HepG2 (cell line): ENCODE data around the gene ZNF513. TPM values are rescaled to one million over a fixed set of nuclear protein-coding genes. Genes with fewer than 3 reads are reported as not detected.

Experiments used
- CREB3 ChIP-seq: sonication (generic); formaldehyde crosslinking; IDR thresholded peaks from 2 replicates; pipeline ENCODE4 v1.5.0; 2020; ENCODE audit warnings: missing genetic modification reagents
- ETS1 ChIP-seq: sonication (generic); formaldehyde crosslinking; IDR thresholded peaks from 2 replicates; pipeline ENCODE4 v1.4.0; 2020; ENCODE audit warnings: missing genetic modification reagents
- GATAD2A ChIP-seq: IDR thresholded peaks from 2 replicates; pipeline ENCODE4 v1.6.1; 2016
- MED8 ChIP-seq: sonication (generic); formaldehyde crosslinking; IDR thresholded peaks from 2 replicates; pipeline ENCODE4 v1.8.1; 2023; ENCODE audit warnings: mild to moderate bottlenecking, missing genetic modification reagents; ENCODE audit not compliant: insufficient replicate concordance
- MTF2 ChIP-seq: sonication (generic); formaldehyde crosslinking; IDR thresholded peaks from 2 replicates; pipeline ENCODE4 v1.5.0; 2020; ENCODE audit warnings: missing genetic modification reagents, borderline replicate concordance
- MYNN ChIP-seq: sonication (generic); formaldehyde crosslinking; IDR thresholded peaks from 2 replicates; pipeline ENCODE4 v1.4.0; 2020; ENCODE audit warnings: mild to moderate bottlenecking, low read depth, missing genetic modification reagents
- NFE2 ChIP-seq: sonication (generic); formaldehyde crosslinking; IDR thresholded peaks from 2 replicates; pipeline ENCODE4 v1.4.0; 2020; ENCODE audit warnings: missing genetic modification reagents
- NFIC ChIP-seq: IDR thresholded peaks from 2 replicates; pipeline ENCODE4 v1.6.1; 2012; ENCODE audit warnings: mild to moderate bottlenecking, low read length, inconsistent platforms
- NFRKB ChIP-seq: fragments of 450-650 bp; IDR thresholded peaks from 2 replicates; pipeline ENCODE4 v1.6.1; 2017
- NONO ChIP-seq, 2 experiments: fragments of 450-650 bp in 1 of 2; sonication (generic) in 1 of 2; formaldehyde crosslinking in 1 of 2; IDR thresholded peaks in 1 of 2; conservative IDR thresholded peaks in 1 of 2; 2 replicates each; pipeline versions ENCODE4 v1.6.1 to v1.8.0; 2017 to 2022; ENCODE audit warnings: mild to moderate bottlenecking in 1 of 2, missing genetic modification reagents in 1 of 2, moderate library complexity in 1 of 2
- NR3C1 ChIP-seq: sonication (generic); formaldehyde crosslinking; IDR thresholded peaks from 2 replicates; pipeline ENCODE4 v1.4.0; 2020; ENCODE audit warnings: missing genetic modification reagents
- PAF1 ChIP-seq: IDR thresholded peaks from 2 replicates; pipeline ENCODE4 v1.6.1; 2016; ENCODE audit warnings: missing genetic modification reagents, missing compliant biosample characterization
- POLR2AphosphoS5 ChIP-seq: IDR thresholded peaks from 2 replicates; pipeline ENCODE4 v1.6.1; 2012; ENCODE audit warnings: low read depth, low read length
- PRDM4 ChIP-seq: sonication (generic); formaldehyde crosslinking; IDR thresholded peaks from 2 replicates; pipeline ENCODE4 v1.9.0; 2021; ENCODE audit warnings: missing genetic modification reagents, borderline replicate concordance
- RBM22 ChIP-seq: fragments of 200-400 bp; formaldehyde crosslinking; optimal IDR thresholded peaks from 2 replicates; pipeline ENCODE3; 2017; ENCODE audit warnings: mild to moderate bottlenecking, low read length, moderate library complexity
- REL ChIP-seq: sonication (generic); formaldehyde crosslinking; conservative IDR thresholded peaks from 2 replicates; pipeline ENCODE4 v1.8.0; 2022; ENCODE audit warnings: mild to moderate bottlenecking, missing genetic modification reagents, moderate library complexity
- SPEN ChIP-seq: sonication (generic); formaldehyde crosslinking; IDR thresholded peaks from 2 replicates; pipeline ENCODE4 v1.5.1; 2020; ENCODE audit warnings: low read depth, mild to moderate bottlenecking, missing genetic modification reagents
- STAG1 ChIP-seq: sonication (generic); formaldehyde crosslinking; IDR thresholded peaks from 2 replicates; pipeline ENCODE4 v1.4.0; 2020; ENCODE audit warnings: missing genetic modification reagents
- TIGD3 ChIP-seq: sonication (generic); formaldehyde crosslinking; IDR thresholded peaks from 2 replicates; pipeline ENCODE4 v1.5.1; 2020; ENCODE audit warnings: mild to moderate bottlenecking, missing genetic modification reagents, borderline replicate concordance
- TOPORS ChIP-seq: sonication (generic); formaldehyde crosslinking; IDR thresholded peaks from 2 replicates; pipeline ENCODE4 v1.8.0; 2023; ENCODE audit warnings: mild to moderate bottlenecking, missing genetic modification reagents
- YEATS4 ChIP-seq: sonication (generic); formaldehyde crosslinking; IDR thresholded peaks from 2 replicates; pipeline ENCODE4 v1.4.0; 2020; ENCODE audit warnings: missing genetic modification reagents, borderline replicate concordance
- ZFP36L2 ChIP-seq: sonication (generic); formaldehyde crosslinking; IDR thresholded peaks from 2 replicates; pipeline ENCODE4 v1.4.0; 2020; ENCODE audit warnings: missing genetic modification reagents
- ZNF17 ChIP-seq: sonication (generic); formaldehyde crosslinking; IDR thresholded peaks from 2 replicates; pipeline ENCODE4 v1.5.0; 2020; ENCODE audit warnings: mild to moderate bottlenecking, missing genetic modification reagents
- ZNF563 ChIP-seq: sonication (generic); formaldehyde crosslinking; IDR thresholded peaks from 2 replicates; pipeline ENCODE4 v1.8.0; 2022; ENCODE audit warnings: mild to moderate bottlenecking, moderate library complexity, missing genetic modification reagents
- ZNF746 ChIP-seq: sonication (generic); formaldehyde crosslinking; IDR thresholded peaks from 2 replicates; pipeline ENCODE4 v1.8.0; 2022; ENCODE audit warnings: mild to moderate bottlenecking, missing genetic modification reagents
- ZNF816 ChIP-seq: sonication (generic); formaldehyde crosslinking; IDR thresholded peaks from 2 replicates; pipeline ENCODE4 v1.8.0; 2022; ENCODE audit warnings: missing genetic modification reagents, mild to moderate bottlenecking, borderline replicate concordance
- polyA plus RNA-seq, 8 experiments: library from polyadenylated mRNA; depleted of rRNA in 3 of 8; stranded (reverse) in 7 of 8; unstranded in 1 of 8; fragments of >200 nt; fragmentation: Illumina TruSeq in 4 of 8; extraction: Trizol in 4 of 8; gene quantifications; 2 replicates each; pipeline versions ENCODE4 v1.2.1 to v1.2.3, GENCODE V29; 2011 to 2016; ENCODE audit warnings: low read depth in 4 of 8, missing spikeins in 1 of 8, mixed read lengths in 1 of 8; ENCODE audit not compliant: insufficient read depth in 1 of 8
- total RNA-seq, 5 experiments: library from RNA; depleted of rRNA; stranded (reverse); fragments of >200 nt; fragmentation: Illumina TruSeq; extraction: Trizol; gene quantifications; 2 replicates each; pipeline ENCODE4 v1.2.3, GENCODE V29; 2016; ENCODE audit warnings: low read depth in 1 of 5

ZNF513 gene
- total and polyA plus RNA-seq, 2 of the 13 experiments (the other 11 are each of a cell fraction or from before 2014, with no cell fraction given) = 4.9 to 6.3 TPM

- TF ChIP-seq CREB3 (CRISPR knock-in tag) (no peak), ZNF816 (no peak), GATAD2A (CRISPR knock-in tag) (no peak), PRDM4 (CRISPR knock-in tag) (no peak), REL (CRISPR knock-in tag) (peak; percentile 61; the same call in 1 of the 2 replicates), PAF1 (CRISPR knock-in tag) (peak; percentile 91), ZNF17 (no peak), ZNF746 (CRISPR knock-in tag) (no peak), STAG1 (peak; percentile 53; the same call in 1 of the 2 replicates), SPEN (CRISPR knock-in tag) (no peak), ZNF563 (CRISPR knock-in tag) (no peak), NFRKB (no peak), NFE2 (CRISPR knock-in tag) (no peak), TOPORS (CRISPR knock-in tag) (peak; percentile 20; the same call in 1 of the 2 replicates), RBM22 (no peak), TIGD3 (CRISPR knock-in tag) (no peak), YEATS4 (no peak), POLR2AphosphoS5 (no peak), ZFP36L2 (CRISPR knock-in tag) (no peak), NR3C1 (CRISPR knock-in tag) (no peak), MYNN (CRISPR knock-in tag) (no peak), NONO (IDR thresholded peaks at IDR 0.05) (no peak), NONO (CRISPR knock-in tag; conservative IDR thresholded peaks at IDR 0.05) (peak; percentile 64; the same call in 1 of the 2 replicates), MED8 (CRISPR knock-in tag) (peak; percentile 63), MTF2 (CRISPR knock-in tag) (no peak), ETS1 (CRISPR knock-in tag) (no peak), NFIC (no peak)
Measured at GRCh38 chr2:27378096-27378808, 2.3 kb downstream of the ZNF513 start (continued).
